Measurements from ENCODE around the gene PACSIN2. TPM values are rescaled to one million over a fixed set of nuclear protein-coding genes. Genes with fewer than 3 reads are reported as not detected.
A peak's percentile ranks its signal among the peaks of the same experiment; 100 is the strongest.

The PACSIN2 gene
- total and polyA plus RNA-seq, 2 of the 13 experiments (the other 11 are each of a cell fraction or from before 2014, with no cell fraction given) = 54.1 to 68.8 TPM

GRCh38 chr22:42939941-42940653 is 74.9 kb downstream of the PACSIN2 start (continued):
- TF ChIP-seq, protein P1, sequence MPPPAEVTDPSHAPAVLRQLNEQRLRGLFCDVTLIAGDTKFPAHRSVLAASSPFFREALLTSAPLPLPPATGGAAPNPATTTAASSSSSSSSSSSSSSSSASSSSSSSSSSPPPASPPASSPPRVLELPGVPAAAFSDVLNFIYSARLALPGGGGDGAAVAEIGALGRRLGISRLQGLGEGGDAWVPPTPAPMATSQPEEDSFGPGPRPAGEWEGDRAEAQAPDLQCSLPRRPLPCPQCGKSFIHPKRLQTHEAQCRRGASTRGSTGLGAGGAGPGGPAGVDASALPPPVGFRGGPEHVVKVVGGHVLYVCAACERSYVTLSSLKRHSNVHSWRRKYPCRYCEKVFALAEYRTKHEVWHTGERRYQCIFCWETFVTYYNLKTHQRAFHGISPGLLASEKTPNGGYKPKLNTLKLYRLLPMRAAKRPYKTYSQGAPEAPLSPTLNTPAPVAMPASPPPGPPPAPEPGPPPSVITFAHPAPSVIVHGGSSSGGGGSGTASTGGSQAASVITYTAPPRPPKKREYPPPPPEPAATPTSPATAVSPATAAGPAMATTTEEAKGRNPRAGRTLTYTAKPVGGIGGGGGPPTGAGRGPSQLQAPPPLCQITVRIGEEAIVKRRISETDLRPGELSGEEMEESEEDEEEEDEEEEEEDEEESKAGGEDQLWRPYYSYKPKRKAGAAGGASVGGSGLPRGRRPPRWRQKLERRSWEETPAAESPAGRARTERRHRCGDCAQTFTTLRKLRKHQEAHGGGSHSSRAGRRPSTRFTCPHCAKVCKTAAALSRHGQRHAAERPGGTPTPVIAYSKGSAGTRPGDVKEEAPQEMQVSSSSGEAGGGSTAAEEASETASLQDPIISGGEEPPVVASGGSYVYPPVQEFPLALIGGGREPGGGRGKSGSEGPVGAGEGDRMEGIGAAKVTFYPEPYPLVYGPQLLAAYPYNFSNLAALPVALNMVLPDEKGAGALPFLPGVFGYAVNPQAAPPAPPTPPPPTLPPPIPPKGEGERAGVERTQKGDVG (CRISPR knock-in tag; IDR thresholded peaks at IDR 0.05; ENCODE audit: borderline replicate concordance) = no peak
- TF ChIP-seq ZNF607 (CRISPR knock-in tag; IDR thresholded peaks at IDR 0.05; ENCODE audit: borderline replicate concordance) (no peak), ZNF253 (CRISPR knock-in tag; IDR thresholded peaks at IDR 0.05; ENCODE audit: borderline replicate concordance) (no peak), MAFF (IDR thresholded peaks at IDR 0.05; ENCODE audit: low read depth, low read length) (no peak), MIER3 (CRISPR knock-in tag; IDR thresholded peaks at IDR 0.05; ENCODE audit: borderline replicate concordance) (no peak), CENPX (CRISPR knock-in tag; IDR thresholded peaks at IDR 0.05) (no peak), ZNF431 (CRISPR knock-in tag; IDR thresholded peaks at IDR 0.05; ENCODE audit: borderline replicate concordance, low read depth) (no peak), FIP1L1 (IDR thresholded peaks at IDR 0.05; ENCODE audit: borderline replicate concordance, insufficient read depth, low read depth, low read length) (no peak), RELA (CRISPR knock-in tag; IDR thresholded peaks at IDR 0.05) (no peak), HOXD1 (CRISPR knock-in tag; IDR thresholded peaks at IDR 0.05) (0 out of 2 replicates have a peak, but pooled peaks have one; percentile 38), ZFAT (CRISPR knock-in tag; conservative IDR thresholded peaks at IDR 0.05) (no peak), RFX5 (IDR thresholded peaks at IDR 0.05; ENCODE audit: low read depth, low read length) (no peak), POLR2AphosphoS2 (IDR thresholded peaks at IDR 0.05; ENCODE audit: low read depth, low read length) (no peak), THAP8 (CRISPR knock-in tag; IDR thresholded peaks at IDR 0.05; ENCODE audit: borderline replicate concordance) (no peak), REL (CRISPR knock-in tag; conservative IDR thresholded peaks at IDR 0.05) (no peak), BCL3 (CRISPR knock-in tag; IDR thresholded peaks at IDR 0.05) (no peak), ZBTB7A (CRISPR knock-in tag; IDR thresholded peaks at IDR 0.05) (no peak), ZMAT3 (CRISPR knock-in tag; conservative IDR thresholded peaks at IDR 0.05) (no peak)
- TF ChIP-seq, protein P2, sequence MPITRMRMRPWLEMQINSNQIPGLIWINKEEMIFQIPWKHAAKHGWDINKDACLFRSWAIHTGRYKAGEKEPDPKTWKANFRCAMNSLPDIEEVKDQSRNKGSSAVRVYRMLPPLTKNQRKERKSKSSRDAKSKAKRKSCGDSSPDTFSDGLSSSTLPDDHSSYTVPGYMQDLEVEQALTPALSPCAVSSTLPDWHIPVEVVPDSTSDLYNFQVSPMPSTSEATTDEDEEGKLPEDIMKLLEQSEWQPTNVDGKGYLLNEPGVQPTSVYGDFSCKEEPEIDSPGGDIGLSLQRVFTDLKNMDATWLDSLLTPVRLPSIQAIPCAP (CRISPR knock-in tag; IDR thresholded peaks at IDR 0.05; ENCODE audit: low read depth) = no peak
- TF ChIP-seq, protein P3, sequence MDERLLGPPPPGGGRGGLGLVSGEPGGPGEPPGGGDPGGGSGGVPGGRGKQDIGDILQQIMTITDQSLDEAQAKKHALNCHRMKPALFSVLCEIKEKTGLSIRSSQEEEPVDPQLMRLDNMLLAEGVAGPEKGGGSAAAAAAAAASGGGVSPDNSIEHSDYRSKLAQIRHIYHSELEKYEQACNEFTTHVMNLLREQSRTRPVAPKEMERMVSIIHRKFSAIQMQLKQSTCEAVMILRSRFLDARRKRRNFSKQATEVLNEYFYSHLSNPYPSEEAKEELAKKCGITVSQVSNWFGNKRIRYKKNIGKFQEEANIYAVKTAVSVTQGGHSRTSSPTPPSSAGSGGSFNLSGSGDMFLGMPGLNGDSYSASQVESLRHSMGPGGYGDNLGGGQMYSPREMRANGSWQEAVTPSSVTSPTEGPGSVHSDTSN (CRISPR knock-in tag; IDR thresholded peaks at IDR 0.05) = no peak
- TF ChIP-seq, protein P4, sequence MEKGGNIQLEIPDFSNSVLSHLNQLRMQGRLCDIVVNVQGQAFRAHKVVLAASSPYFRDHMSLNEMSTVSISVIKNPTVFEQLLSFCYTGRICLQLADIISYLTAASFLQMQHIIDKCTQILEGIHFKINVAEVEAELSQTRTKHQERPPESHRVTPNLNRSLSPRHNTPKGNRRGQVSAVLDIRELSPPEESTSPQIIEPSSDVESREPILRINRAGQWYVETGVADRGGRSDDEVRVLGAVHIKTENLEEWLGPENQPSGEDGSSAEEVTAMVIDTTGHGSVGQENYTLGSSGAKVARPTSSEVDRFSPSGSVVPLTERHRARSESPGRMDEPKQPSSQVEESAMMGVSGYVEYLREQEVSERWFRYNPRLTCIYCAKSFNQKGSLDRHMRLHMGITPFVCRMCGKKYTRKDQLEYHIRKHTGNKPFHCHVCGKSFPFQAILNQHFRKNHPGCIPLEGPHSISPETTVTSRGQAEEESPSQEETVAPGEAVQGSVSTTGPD (CRISPR knock-in tag; IDR thresholded peaks at IDR 0.05) = no peak
